Esophagus mucosa (tissue), 1 donor: ENCODE data around the gene BCHE. TPM values are rescaled to one million over a fixed set of nuclear protein-coding genes. Genes with fewer than 3 reads are reported as not detected.

Experiments
- ATAC-seq: fragments of 200-7000 bp; cut with Tn5 transposase; one replicate; pipeline ENCODE4 v1.9.1; 2020
- total RNA-seq: library from RNA; stranded (reverse); gene quantifications from one replicate; pipeline ENCODE4 v1.2.4, GENCODE V29; 2023
- donor health status: DM: yes; HTN: yes; CAD: no.

The BCHE gene
- total RNA-seq: 0.28 TPM

DNA sequence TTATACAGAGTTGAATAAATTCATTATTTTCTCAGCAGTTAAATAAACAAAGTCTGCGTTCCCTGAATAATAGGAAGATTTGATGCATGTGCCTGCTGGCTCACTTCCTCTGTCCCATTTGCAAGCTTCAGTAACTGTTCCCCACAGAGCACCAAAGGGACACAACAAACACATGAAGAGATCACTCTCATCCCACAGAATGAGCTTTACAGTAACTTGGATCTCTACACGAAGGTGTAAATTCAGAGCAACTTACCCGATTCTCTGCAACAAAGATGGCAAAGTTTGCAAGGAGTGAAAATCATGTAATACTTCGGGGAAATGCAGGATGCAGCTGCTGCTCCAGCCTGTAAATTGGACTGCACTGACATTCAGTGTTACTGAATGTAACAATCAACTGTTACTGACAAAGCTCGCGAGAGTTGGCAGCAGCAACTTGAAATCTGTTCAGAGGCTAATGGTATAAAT lies at the start of gene BCHE:
Gene BCHE (minus strand): TSS at position 366 of the 468 bp plus-strand sequence. CDS start 6,390 bp downstream, outside the sequence.
- no peak for ATAC-seq

DNA sequence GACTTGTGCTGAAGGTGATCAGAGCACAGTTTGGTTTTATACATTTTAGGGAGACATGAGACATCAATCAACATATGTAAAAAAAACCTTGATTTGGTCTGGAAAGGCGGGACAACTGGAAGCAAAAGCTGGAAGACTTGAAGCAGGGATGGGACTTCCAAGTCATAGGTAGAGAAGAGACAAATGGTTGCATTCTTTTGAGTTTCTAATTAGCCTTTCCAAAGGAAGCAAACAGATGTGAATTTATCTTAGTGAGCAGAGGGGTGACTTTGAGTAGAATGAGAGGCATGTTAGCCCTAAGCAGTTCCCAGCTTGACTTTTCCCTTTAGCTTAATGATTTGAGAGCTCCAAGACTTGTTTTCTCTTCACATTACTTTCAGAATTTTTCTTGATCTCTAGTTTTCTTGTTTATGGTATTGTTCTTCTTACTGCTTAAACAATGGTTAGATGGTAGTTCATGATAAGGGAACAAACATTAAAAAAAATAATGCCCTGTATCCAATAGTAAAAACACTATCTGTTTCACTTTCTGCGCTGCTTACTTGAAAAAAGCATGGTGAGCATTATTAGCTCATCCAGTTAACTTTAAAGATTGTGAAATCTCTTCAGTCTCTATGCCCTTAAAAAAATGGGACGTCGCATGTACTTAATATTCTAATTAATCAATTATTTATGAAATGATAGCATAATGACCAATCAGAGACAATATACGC lies 48.5 kb upstream of the BCHE start:
- ATAC-seq: no peak

DNA sequence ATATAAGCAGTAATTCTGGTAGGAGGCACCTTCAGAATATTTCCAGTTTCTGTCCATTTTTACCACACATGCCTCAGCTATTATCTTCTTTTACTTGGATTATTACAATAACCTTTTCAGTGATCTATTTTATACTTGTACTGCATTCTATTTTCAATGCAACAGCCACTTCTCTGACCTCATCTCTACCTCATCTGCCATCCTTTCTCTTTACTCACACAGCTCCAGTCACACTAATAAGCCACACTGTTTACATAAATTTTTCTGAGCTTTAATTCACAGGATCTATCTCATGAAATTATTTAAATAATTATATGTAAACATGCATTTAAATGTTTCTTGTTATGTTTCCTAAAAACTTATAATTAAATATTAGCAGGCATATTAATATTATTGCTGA lies 47.3 kb upstream of the BCHE start:
- no peak for ATAC-seq

DNA sequence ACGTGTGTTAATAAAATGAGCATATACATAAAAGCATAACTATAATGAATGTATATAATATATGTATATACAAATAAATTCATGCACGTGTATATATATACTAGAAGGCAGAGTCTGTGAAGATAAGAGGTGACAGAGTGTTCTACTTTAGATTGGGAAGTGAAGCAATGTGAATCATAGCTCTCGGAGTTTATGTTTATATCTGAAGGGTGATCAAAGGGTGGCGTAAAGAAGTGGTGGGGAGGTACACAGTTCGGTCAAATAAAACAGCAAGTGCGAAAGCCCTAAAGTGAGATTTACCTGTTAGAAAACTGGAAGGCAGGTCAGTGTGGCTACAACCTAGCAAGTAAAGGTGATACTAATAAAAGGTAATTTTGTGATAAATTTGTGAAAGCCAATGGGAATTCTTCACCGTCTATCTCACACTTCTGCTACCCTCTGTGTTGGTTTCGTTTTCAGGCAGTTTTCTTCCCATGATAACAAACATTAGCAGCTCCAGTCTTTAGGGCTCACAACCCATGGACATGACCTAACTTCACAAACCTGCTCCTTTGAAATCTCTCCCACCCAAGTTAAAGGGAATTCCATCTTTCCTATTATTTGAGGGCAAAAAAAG lies 46.7 kb upstream of the BCHE start:
- no peak for ATAC-seq

DNA sequence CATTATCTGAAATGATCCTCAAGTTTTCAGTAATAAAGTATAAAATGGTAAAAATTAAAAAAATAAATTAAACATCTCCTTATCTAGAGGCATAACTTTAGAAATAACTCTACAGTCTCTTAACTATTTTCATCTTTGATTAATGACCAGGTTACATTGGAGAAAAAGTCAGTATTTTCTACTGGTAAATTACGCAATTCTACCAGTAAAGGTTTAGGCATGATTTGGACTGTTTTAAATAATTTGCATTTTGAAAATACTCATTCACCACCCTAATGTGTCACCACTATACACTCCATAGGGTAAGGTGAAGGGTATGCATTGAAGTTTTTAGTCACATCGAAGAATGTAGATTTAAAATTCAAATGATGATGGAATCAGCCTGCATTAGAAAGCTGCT lies 45.9 kb upstream of the BCHE start:
- ATAC-seq: no peak

DNA sequence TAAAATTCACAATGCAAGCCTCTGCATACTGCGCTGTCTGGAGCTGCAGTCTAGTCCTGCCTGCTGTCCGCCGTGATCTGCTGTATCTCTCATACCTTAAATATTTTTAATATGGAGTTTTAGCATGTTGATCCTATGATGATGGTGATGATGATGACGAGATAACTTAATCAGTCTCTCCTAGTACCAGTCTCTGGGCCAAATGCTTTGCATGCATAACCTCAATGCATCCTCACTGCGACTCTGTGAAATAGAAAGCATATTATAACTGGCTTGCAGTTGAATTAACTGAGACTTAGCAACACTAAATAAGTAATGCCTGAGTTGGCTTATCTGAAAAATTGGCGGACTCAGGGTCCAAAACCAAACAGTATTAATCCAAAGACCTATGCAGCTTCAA lies 38.4 kb upstream of the BCHE start:
- no peak for ATAC-seq

DNA sequence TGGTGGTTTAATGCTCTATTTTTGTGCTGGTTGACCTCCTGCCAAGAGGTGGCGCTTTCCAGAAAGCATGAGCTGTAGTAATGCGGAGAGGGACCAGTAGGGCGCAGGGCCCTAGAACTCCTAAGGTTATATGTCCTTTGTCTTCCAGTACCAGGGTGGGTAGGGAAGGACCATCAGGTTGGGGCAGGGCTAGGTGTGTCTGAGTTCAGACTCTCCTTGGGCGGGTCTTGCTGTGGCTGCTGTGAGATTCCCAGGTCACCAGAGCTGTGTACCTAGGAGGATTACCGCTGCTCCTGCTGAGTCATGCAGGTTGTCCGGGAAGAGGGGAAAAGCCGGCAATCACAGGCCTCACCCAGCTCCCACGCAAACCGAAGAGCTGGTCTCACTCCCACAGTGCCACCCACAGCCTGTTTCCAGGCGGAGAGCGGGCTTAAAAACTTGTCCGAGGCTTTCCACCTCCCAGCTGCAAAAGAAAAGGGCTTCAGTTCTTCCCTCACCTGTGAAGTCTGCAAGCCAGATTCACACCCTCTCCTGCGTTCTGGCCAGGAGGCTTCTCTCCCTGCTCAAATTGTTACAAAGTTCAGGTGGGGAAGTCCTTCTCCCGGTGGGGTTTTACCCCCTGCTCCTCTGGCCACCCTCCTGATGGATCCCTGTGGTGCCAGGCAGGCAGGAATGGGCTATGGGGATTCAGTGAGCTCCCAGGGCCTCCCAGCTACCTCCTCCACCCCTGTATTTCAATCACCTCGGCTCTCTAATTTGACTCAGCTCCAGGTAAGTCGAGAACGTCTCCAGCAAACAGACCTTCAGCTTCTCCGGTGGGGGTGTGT lies 37.7 kb upstream of the BCHE start:
- peak; percentile 93 for ATAC-seq

DNA sequence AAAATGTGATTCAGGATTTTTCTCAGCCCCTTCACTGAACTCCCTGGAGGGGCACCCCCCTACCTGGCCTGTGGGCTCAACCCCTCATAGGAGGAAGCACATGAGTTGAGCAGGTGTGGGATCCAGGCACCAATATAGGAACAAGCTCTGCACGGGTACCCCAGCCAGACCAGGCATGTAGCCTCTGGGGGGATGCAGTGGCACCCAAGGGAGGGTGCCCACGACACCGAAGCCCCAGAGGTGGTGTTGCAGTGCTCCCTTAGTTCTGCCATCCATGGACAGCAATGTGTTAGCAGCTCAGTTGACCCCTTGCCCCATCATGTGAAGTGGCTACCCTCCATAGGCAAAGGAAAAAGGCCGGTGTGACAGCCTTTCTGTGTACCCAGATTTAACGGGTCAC lies 30.9 kb upstream of the BCHE start:
- ATAC-seq: no peak

DNA sequence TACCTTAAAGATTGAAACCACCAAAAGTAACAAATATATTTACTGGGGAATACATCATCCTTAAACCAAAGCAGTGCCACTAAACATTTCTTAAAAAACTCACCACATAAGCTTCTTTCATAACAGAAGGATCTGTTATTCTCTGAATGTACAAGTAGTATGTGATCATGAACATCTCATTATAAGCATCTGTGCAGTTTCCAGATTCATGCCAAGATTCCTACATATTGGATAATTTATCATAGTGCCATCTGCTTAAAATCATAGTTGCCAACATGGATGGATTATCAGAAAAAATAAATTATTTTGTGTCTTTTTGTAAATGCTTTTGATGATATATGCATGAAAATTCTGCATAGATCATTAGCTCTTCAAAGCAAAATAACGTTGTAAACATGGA lies 21.8 kb upstream of the BCHE start:
- no peak for ATAC-seq

DNA sequence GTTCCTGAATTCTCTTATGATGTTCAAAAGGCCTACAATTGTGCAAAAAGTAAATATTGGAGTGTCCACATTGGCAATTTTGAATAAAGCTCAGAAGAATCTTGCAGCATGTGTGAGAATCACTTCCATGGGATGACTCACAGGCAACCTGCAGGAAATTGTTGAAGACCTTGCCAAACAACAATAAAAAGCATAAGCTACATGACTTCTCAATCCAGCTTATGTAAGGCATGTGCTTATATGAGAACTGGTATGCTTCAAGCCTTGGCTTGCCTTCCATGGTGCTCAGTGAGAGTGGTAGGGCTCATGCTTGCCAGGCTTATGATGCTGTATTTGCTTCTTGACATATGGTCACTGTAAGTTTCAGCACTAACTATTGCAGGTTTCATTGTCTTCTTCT lies 18.4 kb upstream of the BCHE start:
- ATAC-seq: peak; percentile 100

DNA sequence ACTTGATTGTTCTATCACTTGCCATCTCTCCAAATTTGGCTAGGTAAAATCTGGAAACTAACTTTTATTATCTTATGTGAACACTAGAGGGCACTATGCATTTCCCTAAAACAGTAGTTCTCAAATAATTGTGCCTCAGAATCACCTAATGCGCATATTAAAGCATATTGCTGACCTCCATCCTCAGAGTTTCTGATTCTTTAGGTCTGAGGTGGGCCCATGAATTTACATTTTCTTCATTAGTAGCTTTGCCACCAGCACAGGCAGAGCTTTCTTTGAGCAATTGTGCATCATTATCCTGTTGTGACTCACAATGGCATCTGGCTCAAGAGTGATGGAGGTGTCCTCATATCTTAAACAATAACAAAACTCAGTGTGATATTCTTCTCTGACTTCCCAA lies 17.5 kb upstream of the BCHE start:
- ATAC-seq: peak; percentile 47

DNA sequence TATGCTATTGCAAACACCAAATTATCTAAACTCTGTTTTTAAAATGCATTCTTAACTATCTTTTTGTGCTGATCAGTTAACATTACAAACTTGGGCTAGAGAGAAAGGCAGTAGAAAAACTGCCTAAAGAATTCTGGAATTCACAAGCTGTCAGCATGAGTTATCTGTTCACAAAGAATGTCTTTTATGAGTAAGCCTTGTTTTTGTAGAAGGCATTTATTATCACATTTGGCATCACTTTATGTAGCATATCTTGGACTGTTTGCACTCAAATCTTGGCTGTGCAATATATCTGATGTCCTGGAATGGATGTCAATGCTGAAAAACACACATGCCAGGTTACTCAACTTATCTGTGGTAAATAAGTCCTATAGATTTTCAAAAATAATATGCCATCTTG lies 15.5 kb upstream of the BCHE start:
- no peak for ATAC-seq

DNA sequence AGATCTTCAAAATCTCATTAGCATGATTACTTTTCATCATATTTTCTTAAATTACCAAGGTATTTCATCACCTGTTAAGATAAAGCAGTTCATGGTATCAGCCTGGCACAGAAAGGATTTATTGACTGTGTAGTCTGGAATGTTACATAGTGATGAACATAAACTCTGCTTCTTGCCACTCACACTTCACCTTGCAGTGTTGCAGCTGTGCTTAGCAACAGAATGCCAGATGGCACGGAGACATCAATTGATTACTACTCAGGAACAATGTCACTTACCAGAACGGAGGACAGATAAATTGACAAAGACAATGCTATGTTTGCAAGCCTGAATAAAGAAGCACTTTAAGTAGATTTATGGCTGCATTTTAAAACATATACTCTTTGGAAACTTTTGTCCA lies 15.0 kb upstream of the BCHE start:
- ATAC-seq: no peak

DNA sequence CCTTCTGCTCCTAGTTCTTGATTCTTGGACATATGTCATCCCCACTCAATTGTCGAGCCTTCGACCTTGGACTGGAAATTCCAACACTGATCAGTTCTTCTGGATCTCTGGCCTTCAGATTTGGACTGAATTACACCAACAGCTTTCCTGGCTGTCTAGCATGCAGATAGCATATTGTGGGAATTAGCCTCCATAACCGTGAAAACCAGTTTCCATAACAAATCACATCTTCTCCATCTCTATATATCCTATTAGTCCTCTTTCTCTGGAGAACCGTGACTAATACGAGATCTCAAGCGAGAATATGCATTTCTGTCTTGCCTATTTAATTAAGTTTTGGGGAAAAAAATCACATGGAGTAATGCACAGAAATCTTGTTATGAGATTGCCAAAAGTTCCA lies 8.8 kb upstream of the BCHE start:
- ATAC-seq: no peak

DNA sequence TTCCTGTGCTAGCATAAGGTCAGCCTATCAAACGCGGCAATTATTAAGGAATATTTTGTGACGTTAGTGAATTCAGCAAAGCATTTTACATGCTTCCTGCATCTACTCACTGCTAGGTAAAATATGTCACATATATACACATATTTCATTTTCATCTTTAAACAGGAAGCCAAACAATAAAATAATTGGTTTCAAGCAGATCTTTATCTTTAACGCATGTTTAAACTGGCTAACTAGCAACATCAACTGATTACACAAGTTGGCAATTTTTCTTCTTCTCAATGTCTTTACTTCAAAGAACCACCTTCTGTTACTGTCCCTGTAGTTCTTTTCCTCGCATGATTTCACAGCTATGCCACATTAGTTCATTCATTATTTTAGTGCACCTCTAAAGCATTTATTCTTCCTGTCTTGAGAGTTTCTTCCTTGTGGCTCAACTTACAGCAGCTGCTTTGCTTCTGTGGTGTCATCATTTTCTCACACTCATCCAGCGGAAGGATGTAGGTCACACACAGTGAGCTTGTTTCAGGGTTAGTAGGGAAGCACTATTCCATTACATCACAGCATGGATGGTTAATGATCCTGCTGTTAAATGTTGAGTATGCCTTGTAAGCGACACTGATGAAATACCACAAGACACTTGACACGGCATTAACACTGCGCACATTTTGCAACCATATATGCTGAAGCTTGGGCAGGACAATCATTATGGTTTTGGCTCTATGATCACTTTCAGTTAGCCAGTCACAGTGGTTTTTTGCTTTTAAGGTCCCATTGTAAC lies 2.3 kb upstream of the BCHE start:
- no peak for ATAC-seq

DNA sequence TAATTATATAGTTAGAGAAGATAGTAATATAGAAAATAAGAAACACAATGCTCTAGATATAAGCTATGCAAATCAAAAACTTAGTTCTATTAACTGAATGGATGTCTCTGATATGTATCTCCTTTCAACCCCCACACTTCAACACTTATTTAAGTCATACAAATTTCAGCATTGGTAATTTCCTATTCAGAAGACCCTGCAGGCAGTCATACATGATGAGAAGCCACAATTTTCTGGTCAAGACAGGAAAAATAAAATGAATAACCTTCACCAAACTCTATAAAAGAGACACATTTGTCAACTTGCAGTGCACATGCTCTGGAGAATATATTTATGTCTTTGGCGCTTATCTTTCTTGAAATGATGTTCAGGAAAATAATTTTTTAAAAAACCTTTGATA lies 578 bp upstream of the BCHE start:
- ATAC-seq: no peak

DNA sequence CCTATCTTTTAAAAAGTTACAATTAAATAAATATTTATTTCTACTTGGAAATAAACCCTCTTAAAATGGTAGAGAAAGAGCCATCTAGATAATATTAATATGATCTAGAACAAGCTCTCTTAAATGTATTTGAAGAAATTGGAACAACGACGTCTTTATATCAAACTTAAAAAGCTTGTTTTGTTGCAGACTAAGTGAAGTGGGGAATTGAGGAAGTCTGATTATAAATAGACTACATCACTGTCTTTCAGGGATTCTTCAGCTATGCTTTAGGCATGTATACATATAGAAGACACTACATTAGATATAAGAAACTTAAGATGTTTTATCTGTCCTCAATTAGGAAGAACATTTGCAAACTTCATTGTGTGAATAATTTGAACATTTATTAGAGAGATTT lies 1.8 kb downstream of the BCHE start:
- ATAC-seq: no peak

DNA sequence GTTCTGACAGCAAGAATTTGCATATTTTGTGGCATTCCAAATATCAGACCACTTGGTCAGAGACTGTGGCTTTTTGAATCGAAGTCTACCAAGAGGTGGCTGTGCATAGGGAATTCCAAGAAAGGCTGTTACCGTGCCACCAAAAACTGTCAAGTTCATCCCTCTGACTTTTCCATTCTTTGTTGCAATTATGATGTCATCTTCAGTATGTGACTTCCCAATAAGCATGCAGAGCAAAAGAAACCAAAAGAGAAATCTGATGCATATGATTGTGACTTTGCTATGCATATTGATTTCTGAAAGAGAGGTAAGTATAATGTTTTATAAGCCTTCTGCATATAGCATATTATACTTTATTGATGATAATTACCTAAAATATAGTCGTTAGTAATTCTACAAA lies 6.5 kb downstream of the BCHE start:
- ATAC-seq: no peak

DNA sequence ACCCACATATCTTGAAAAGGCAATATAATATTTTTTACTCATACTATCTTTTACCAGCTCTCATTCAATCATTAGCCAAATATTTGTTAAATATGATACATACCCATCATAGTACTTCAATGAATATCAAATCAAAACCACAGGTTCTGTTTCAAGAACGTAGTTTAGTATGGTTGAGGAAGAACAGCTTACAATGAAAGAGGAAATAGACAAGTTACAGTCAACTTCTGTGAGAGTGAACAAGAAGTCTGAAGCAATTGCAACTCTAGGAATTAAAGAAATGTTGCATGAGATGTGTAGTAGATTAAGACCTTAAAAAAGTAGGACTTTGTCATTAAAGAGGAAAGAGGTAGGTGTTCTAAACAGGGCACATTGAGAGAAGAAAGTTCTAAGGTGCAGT lies 9.3 kb downstream of the BCHE start:
- ATAC-seq: no peak

DNA sequence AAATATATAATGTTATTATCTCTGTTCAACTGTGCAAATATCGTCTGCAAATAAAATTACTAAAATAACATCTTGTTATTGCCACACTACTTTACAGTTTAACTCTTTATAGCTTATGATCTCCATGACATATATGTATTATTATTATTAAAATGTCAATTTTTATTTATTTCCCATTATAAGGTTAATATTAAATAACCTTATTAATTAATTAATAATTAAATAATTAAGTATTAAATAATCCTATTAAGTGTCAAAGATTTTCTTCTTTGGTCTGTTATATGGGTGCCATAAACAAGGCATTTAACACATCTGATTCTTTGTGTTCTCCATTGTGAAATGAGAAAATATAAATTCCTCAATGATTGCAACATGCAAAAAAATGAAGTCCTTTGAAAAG lies 10.0 kb downstream of the BCHE start:
- ATAC-seq: no peak

DNA sequence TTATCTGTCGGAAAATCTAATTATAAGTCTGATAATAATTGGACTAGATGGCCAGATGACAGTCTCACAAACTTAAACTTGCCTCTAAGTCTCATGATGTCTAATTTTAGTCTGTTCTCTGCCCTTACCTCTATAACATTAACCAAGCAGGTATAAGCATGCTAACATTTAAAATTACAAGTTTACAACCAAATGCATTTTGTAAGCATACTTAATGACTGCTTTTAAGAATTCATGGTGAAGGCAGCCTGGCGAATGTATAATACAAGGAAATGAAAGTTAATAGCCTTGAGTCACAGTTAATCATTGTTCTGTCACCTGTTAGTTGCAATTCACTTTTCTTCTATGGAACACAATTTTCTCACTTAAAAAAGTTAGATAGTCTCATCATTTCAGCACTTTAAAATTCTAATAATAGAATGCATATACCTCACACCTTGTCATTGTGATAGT lies 16.5 kb downstream of the BCHE start:
- ATAC-seq: no peak

DNA sequence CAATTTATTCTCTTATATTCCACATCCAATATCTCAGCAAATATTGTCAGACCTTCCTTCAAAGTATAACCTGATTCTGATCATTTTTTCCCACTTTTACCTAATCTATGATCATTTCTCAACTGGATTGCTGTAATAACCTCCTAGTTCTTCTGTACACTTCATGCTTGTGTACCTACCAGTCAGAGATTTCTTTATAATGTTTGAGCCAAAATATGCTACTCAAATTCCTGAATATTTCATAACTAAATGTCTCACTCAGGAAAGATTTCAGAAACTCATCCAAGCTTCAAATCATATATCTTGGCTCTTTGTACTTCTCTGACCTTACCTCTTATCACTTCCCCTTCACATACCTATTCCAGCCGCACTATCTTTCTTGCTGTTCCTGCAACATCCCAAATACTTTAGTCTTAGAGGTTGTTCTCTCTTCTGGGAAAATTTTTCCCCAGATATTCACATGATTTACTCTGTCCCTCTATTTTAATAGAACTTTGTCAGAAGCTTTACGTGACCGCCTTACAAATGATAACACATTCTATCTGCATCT lies 20.0 kb downstream of the BCHE start:
- ATAC-seq: no peak

DNA sequence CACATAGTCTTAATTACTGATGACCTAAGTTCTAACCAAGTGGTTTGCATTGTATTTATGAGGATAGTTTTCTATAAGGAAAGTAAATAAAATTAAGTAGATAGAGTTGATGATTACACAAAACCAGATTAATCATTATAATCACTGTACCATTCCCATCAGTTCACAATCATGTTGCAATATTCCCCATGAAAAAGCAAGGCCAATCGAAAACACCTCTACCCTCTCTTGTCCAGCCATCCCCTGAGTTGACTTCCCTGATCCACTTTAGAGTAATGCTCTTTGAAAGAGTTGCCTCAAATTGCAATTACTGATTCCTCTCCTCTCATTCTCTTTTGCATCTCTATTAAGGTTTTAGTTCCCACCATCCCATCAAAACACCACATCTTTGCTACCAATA lies 21.0 kb downstream of the BCHE start:
- no peak for ATAC-seq
